G401.6 (cell line): ENCODE data around the gene PRM1.

Experiments
- FAIRE-seq: peaks from 2 replicates; lab custom pipeline; 2012; peaks lifted over from hg19 to GRCh38; lab: Jason Lieb, UNC

The PRM1 gene

GRCh38 chr16:11280616-11281522 lies at the start of gene PRM1:
TSS of gene PRM1 (minus strand) at chr16:11281330. CDS start at chr16:11281238, 92 bp downstream.
- FAIRE-seq, result no peak

GRCh38 chr16:11330526-11331237 lies 49.6 kb upstream of the PRM1 start:
- no peak for FAIRE-seq

- FAIRE-seq, result no peak
Measured at GRCh38 chr16:11329891-11330290, 48.8 kb upstream of the PRM1 start.

- peak; percentile 90 for FAIRE-seq
Measured at GRCh38 chr16:11329071-11329491, 48.0 kb upstream of the PRM1 start.

- FAIRE-seq, result peak; percentile 70
Measured at GRCh38 chr16:11328172-11329070, 47.3 kb upstream of the PRM1 start.

- no peak for FAIRE-seq
Measured at GRCh38 chr16:11327277-11328171, 46.4 kb upstream of the PRM1 start.

GRCh38 chr16:11326737-11327276 lies 45.7 kb upstream of the PRM1 start:
- FAIRE-seq, result no peak

GRCh38 chr16:11326084-11326736 lies 45.1 kb upstream of the PRM1 start:
- FAIRE-seq, result no peak

GRCh38 chr16:11325404-11326083 lies 44.4 kb upstream of the PRM1 start:
- FAIRE-seq, result no peak

- FAIRE-seq, result no peak
Measured at GRCh38 chr16:11323551-11324336, 42.6 kb upstream of the PRM1 start.

- FAIRE-seq, result no peak
Measured at GRCh38 chr16:11322823-11323222, 41.7 kb upstream of the PRM1 start.

GRCh38 chr16:11321662-11322061 lies 40.5 kb upstream of the PRM1 start:
- no peak for FAIRE-seq

GRCh38 chr16:11320170-11320569 lies 39.0 kb upstream of the PRM1 start:
- FAIRE-seq, result no peak

- FAIRE-seq, result no peak
Measured at GRCh38 chr16:11319529-11320146, 38.5 kb upstream of the PRM1 start.

- FAIRE-seq, result no peak
Measured at GRCh38 chr16:11318817-11319216, 37.7 kb upstream of the PRM1 start.

- no peak for FAIRE-seq
Measured at GRCh38 chr16:11316331-11317015, 35.3 kb upstream of the PRM1 start.

- no peak for FAIRE-seq
Measured at GRCh38 chr16:11315510-11315909, 34.4 kb upstream of the PRM1 start.

- FAIRE-seq, result no peak
Measured at GRCh38 chr16:11314309-11314894, 33.3 kb upstream of the PRM1 start.
